GM18951 (cell line): ENCODE measurements around the gene CFAP58.

Source experiments
- POLR2A ChIP-seq: IDR thresholded peaks from 4 replicates; pipeline ENCODE4 v1.6.1; 2011; ENCODE audit warnings: mild to moderate bottlenecking; ENCODE audit not compliant: insufficient read length, insufficient read depth; ENCODE audit errors: extremely low read depth
- in situ Hi-C: fragments of 300-500 bp; cut with MboI; formaldehyde crosslinking; loops from one replicate; pipeline ENCODE4 v1.12.0; 2022; ENCODE audit warnings: low sequenced_read_pairs, mixed read lengths, inconsistent platforms; ENCODE audit not compliant: unreplicated experiment

CFAP58 gene

DNA sequence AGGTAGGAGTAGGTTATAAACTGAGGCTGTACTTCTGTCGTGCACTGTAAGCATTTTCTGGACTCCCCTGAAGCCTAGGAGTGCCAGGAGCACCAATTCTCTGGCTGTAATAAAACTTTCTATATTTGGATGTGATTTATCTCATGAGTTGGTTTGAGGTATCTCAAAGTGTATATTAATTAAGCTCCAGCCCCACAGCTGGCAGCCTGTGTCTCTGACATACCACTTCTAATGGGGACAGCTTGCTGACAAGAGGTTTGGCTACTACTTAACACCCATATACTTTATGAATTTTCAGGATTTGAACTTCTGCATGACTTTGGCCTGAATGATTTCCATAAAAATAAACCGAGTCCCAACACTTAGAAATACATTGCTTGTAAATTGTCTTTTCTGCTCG lies 35.2 kb downstream of the CFAP58 start:
- in situ Hi-C loops: no loop called here

GRCh38 chr10:104391150-104391968 lies 37.7 kb downstream of the CFAP58 start:
- in situ Hi-C loops: no loop called here
- TF ChIP-seq POLR2A: no peak

More for the DNA sequence above, 35.2 kb downstream of the CFAP58 start:
- no peak for TF ChIP-seq POLR2A

GRCh38 chr10:104391969-104392296 lies 38.3 kb downstream of the CFAP58 start:
- no peak for TF ChIP-seq POLR2A
- in situ Hi-C loops: no loop called here

- in situ Hi-C loops: no loop called here
- no peak for TF ChIP-seq POLR2A
Observed at GRCh38 chr10:104393387-104393786, 39.8 kb downstream of the CFAP58 start.

- no peak for TF ChIP-seq POLR2A
- in situ Hi-C loops: no loop called here
Observed at GRCh38 chr10:104396581-104396980, 42.9 kb downstream of the CFAP58 start.

DNA sequence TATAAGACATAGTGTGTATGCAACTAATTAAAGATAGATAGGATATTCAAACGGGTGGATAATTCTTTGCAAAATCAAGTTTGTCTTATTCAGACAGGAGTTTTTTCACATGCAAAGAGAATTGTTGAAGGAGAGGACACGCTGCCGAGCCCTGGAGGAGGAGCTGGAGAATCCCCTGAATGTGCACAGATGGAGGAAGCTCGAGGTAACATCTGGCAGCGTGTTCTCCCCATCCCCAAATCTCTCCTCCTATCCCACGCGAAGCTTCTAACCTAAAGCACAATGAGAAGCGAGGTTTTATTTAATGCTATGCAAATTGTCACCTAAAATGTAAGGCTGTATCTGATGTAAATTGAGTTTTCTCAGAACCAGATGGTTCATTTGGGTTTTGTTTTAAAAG lies 50.0 kb downstream of the CFAP58 start:
- in situ Hi-C loops: no loop called here
- TF ChIP-seq POLR2A: no peak

DNA sequence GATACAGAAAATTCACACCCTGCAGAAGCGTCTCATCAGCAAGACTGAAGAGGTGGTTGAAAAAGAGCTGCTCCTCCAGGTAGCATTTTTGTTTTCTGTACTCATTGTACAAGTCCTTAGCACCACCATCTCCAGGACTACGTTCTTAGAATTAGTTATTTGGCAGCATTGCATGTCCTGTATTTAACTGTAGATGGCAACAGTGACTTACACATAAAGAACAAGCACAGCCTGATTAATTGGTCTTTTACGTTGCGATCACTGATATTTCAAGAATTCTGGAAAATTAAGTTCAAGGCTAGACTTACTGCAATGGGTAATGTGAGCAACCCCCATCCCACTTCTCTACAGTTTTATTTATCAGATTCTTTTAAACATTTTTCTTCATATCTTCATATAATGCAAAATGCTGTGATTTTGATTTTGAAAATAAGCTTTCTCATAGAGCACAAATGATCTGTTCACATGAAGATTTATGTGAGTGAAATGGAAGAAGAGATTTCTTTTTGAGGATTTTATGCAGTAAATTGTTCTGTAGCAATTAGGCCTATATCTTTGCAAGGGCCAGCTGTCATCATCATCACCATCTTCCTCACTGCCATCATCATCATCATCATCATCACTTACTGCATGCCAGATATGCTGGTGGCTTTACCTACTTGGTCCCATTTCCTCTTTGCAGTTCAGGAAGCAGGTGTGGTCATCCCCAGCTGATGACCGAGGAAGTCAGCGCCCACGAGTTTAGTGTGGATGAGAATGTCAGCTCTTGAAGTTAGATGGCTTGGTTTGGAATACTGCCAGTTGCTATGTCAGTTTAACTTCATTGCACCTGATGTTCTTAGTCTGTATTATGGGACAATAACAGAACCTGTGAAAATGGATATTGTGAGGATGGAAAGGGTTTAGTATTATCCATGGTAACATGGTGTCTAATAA lies 53.4 kb downstream of the CFAP58 start:
- TF ChIP-seq POLR2A: no peak
- in situ Hi-C loops: no loop called here

GRCh38 chr10:104413528-104413927 lies 59.9 kb downstream of the CFAP58 start:
- no peak for TF ChIP-seq POLR2A
- in situ Hi-C loops: no loop called here

GRCh38 chr10:104415526-104416165 lies 62.0 kb downstream of the CFAP58 start:
- in situ Hi-C loops: no loop called here
- no peak for TF ChIP-seq POLR2A

DNA sequence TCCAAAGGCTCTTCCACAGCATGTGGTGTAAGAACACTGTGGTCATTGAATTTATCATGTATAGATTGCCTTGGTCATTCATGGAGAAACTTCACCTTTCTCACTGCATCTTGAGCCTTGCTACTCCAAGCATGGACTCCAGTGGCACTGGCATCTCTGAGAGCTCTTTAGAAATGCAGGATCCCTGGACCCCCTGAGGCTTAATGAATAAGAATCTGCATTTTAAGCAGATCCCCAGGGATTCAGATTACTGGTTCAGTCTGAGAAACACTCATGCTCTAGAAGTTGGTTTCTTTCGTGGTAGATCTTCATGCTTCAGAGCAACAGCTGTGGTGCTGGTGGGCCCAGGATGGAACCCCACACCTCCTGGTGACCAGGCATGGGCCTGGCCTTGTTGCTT lies 63.2 kb downstream of the CFAP58 start:
- in situ Hi-C loops: no loop called here
- no peak for TF ChIP-seq POLR2A

- in situ Hi-C loops: no loop called here
Observed at GRCh38 chr10:104417637-104418292, 64.1 kb downstream of the CFAP58 start.

DNA sequence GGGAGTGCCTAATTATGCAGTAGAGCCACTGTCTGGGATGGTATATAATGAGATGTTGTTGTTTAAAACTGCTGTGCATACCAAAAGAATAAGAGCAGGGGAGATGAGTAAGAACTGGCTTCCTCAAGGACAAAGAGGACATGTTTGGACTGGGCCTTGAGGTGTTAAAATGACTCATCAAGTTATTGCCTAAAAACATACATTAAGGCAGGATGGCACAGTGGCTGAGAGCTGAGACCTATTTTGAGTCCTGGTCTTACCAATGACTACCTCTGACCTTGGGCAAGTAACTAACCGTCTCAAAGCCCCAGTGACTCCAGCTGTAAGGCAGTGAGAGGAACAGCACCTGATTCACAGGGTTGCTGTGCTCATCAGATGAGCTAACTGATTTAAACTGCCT lies 71.1 kb downstream of the CFAP58 start:
- in situ Hi-C loops: no loop called here
- no peak for TF ChIP-seq POLR2A

More at GRCh38 chr10:104417637-104418292, 64.1 kb downstream of the CFAP58 start:
- no peak for TF ChIP-seq POLR2A

- in situ Hi-C loops: no loop called here
- no peak for TF ChIP-seq POLR2A
Observed at GRCh38 chr10:104427989-104428388, 74.4 kb downstream of the CFAP58 start.
